Measurements from ENCODE around the gene CIITA.
"Not testable (repeated sequence)": the region's sequence is repeated elsewhere in the genome, so short reads cannot be mapped to it uniquely, and the experiment has no call there.

CIITA gene

GRCh38 chr16:10919003-10919351 is 42.0 kb downstream of the CIITA start:
- DNase-seq (ENCODE audit: low read depth in 3 of 3, low spot score in 1 of 3) = no peak

GRCh38 chr16:10920726-10921427 is 43.9 kb downstream of the CIITA start:
- DNase-seq (ENCODE audit: low read depth in 3 of 3, low spot score in 1 of 3) = no peak

GRCh38 chr16:10921536-10922327 is 44.7 kb downstream of the CIITA start:
- DNase-seq (ENCODE audit: low read depth in 3 of 3, low spot score in 1 of 3) = no peak

- no peak for DNase-seq (ENCODE audit: low read depth in 3 of 3, low spot score in 1 of 3)
Measured at GRCh38 chr16:10922328-10923145, 45.5 kb downstream of the CIITA start.

- no peak for DNase-seq (ENCODE audit: low read depth in 3 of 3, low spot score in 1 of 3)
Measured at GRCh38 chr16:10923146-10923649, 46.2 kb downstream of the CIITA start.

- no peak for DNase-seq (ENCODE audit: low read depth in 3 of 3, low spot score in 1 of 3)
Measured at GRCh38 chr16:10923650-10924214, 46.7 kb downstream of the CIITA start.

GRCh38 chr16:10925285-10925684 is 48.3 kb downstream of the CIITA start:
- DNase-seq (ENCODE audit: low read depth in 3 of 3, low spot score in 1 of 3) = not testable (repeated sequence)

GRCh38 chr16:10926094-10926493 is 49.1 kb downstream of the CIITA start:
- no peak for DNase-seq (ENCODE audit: low read depth in 3 of 3, low spot score in 1 of 3)

GRCh38 chr16:10926867-10927266 is 49.9 kb downstream of the CIITA start:
- DNase-seq (ENCODE audit: low read depth in 3 of 3, low spot score in 1 of 3) = no peak

GRCh38 chr16:10927497-10928112 is 50.6 kb downstream of the CIITA start:
- no peak for DNase-seq (ENCODE audit: low read depth in 3 of 3, low spot score in 1 of 3)

GRCh38 chr16:10929097-10929496 is 52.1 kb downstream of the CIITA start:
- DNase-seq (ENCODE audit: low read depth in 3 of 3, low spot score in 1 of 3) = not testable (repeated sequence)

- no peak for DNase-seq (ENCODE audit: low read depth in 3 of 3, low spot score in 1 of 3)
Measured at GRCh38 chr16:10929853-10930754, 53.1 kb downstream of the CIITA start.

GRCh38 chr16:10930755-10931093 is 53.7 kb downstream of the CIITA start:
- no peak for DNase-seq (ENCODE audit: low read depth in 3 of 3, low spot score in 1 of 3)

GRCh38 chr16:10931134-10931533 is 54.1 kb downstream of the CIITA start:
- no peak for DNase-seq (ENCODE audit: low read depth in 3 of 3, low spot score in 1 of 3)

- DNase-seq (ENCODE audit: low read depth in 3 of 3, low spot score in 1 of 3) = no peak
Measured at GRCh38 chr16:10931977-10932632, 55.1 kb downstream of the CIITA start.

GRCh38 chr16:10932959-10933710 is 56.1 kb downstream of the CIITA start:
- DNase-seq (ENCODE audit: low read depth in 3 of 3, low spot score in 1 of 3) = no peak

- no peak for DNase-seq (ENCODE audit: low read depth in 3 of 3, low spot score in 1 of 3)
Measured at GRCh38 chr16:10933865-10934264, 56.9 kb downstream of the CIITA start.

- no peak for DNase-seq (ENCODE audit: low read depth in 3 of 3, low spot score in 1 of 3)
Measured at GRCh38 chr16:10934325-10935107, 57.5 kb downstream of the CIITA start.
